ENCODE measurements around the gene PRPF40B.
A peak's percentile ranks its signal among the peaks of the same experiment; 100 is the strongest.

PRPF40B gene

DNA sequence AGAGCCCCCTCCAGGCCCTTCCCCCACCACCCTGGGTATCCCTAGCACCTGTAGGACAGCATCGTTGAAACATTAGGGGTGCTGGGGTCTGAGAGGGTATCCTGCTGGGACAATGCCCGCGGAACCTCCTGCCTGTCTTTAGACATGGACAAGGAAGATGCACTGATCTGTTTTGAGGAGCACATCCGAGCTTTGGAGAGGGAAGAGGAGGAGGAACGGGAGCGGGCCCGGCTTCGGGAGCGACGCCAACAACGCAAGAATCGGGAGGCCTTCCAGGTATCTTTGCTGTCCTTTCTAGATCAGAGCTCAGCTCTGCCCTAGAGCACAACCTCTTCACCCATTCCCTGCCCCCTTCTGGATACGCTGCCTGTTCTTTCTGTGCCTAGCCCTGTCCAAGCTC lies 13.2 kb downstream of the PRPF40B start:
- no peak for DNase-seq (ENCODE audit: low spot score)

- peak; percentile 83 for DNase-seq (ENCODE audit: low spot score)
These were observed 13.8 kb downstream of the PRPF40B start for GRCh38 chr12:49636979-49637755.

GRCh38 chr12:49641748-49642369 lies 18.5 kb downstream of the PRPF40B start:
- no peak for DNase-seq (ENCODE audit: low spot score)

- DNase-seq (ENCODE audit: low spot score) = no peak
These were observed 19.0 kb downstream of the PRPF40B start for GRCh38 chr12:49642370-49642802.

DNA sequence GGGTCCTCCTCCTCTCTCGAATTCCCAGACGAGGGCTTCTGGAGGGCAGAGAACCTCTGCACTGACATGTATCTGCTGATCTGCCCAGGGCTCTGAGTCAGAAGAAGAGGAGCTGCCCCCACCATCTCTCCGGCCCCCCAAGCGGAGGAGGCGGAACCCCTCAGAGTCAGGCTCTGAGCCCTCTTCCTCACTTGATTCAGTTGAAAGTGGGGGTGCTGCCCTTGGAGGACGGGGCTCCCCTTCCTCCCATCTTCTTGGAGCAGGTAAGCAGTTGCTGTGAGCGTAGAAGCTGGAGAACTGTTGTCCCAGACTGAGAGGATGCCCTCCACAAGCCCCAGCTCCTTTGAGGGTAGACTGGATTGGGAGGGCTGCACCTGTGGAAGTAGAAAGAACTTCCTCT lies 19.8 kb downstream of the PRPF40B start:
- no peak for DNase-seq (ENCODE audit: low spot score)

- no peak for DNase-seq (ENCODE audit: low spot score)
These were observed 20.7 kb downstream of the PRPF40B start for GRCh38 chr12:49643961-49644619.

DNA sequence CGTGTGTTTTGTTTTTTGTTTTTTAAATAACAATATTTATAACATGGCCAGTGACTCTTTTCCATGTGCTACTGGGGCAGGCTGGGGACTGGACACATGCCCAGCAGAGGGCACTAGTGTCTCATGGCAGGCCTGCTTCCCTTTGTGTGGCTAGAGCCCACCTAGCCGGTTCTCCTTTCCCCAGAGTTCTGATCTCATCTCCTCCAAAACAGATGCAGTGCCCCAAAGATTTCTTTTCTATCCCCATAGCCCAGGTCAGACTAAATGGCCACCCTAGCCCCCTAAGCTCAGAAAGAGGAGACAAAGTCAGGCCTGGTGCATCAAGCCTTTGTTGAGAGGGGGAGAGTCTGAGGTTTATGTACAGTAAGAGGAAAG lies 21.2 kb downstream of the PRPF40B start:
- peak; percentile 91 for DNase-seq (ENCODE audit: low spot score)

DNA sequence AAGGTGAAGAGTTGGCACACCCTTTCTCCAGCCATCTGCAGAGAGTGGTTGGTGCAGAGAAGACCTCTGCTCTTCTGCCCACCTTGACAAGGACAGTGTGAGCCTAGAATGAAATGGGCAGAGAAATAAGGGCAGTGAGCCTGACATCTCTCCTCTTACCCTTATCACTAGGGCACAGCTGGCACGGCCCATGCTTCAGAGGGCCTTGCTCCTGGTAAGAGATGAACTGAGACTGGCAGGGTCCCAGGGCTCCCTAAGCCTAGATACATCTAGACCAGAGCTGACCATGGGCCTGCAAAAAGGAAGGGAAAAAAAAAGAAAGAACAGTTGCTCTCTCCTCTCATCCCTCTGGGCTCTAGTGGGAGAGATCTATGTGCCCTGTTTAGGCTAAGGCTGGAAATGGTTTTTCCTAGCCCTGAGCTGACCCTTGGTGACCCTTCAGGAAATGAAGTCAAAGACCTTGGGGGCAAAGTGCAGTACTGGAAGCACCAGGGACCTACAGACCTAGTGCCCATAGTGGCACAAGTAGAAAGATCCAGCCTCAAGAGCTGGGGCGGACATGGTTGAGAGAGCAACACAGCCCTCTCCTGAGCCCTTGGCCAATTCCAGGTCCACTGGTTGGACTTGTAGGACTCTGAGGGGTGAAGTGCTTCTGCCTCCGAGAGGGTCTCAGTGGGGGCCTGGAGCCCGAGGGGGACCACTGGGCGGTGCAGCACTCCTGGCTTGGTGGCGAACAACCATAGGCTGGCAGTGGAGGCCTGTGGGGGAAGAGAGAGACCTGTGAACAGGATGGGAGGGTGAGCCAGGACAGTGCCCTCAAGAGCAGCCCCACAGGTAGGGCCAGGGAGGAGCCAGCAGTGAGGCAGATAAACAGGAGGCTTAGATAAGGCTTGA lies 22.0 kb downstream of the PRPF40B start:
- no peak for DNase-seq (ENCODE audit: low spot score)

GRCh38 chr12:49646331-49646830 lies 23.0 kb downstream of the PRPF40B start:
- no peak for DNase-seq (ENCODE audit: low spot score)

- DNase-seq (ENCODE audit: low spot score) = no peak
These were observed 23.7 kb downstream of the PRPF40B start for GRCh38 chr12:49646871-49647654.

GRCh38 chr12:49647827-49648711 lies 24.7 kb downstream of the PRPF40B start:
- DNase-seq (ENCODE audit: low spot score) = peak; percentile 37

DNA sequence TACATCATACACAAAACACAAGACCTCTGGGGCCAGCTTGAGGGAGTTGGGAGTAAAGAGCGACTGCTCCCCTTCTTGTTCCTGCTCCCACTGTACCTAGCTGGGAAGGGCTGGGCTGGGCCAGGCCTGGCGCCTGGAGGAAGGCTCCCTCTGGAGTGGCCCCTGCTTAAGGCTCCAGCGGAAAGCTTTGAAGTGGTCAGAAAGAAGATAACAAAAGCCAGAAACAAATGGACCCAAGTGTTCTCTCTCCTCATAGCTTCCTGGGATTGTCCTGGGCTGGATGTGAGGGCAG lies 25.3 kb downstream of the PRPF40B start:
- no peak for DNase-seq (ENCODE audit: low spot score)

- no peak for DNase-seq (ENCODE audit: low spot score)
These were observed 26.1 kb downstream of the PRPF40B start for GRCh38 chr12:49649445-49649844.

GRCh38 chr12:49649892-49650291 lies 26.5 kb downstream of the PRPF40B start:
- DNase-seq (ENCODE audit: low spot score) = no peak

DNA sequence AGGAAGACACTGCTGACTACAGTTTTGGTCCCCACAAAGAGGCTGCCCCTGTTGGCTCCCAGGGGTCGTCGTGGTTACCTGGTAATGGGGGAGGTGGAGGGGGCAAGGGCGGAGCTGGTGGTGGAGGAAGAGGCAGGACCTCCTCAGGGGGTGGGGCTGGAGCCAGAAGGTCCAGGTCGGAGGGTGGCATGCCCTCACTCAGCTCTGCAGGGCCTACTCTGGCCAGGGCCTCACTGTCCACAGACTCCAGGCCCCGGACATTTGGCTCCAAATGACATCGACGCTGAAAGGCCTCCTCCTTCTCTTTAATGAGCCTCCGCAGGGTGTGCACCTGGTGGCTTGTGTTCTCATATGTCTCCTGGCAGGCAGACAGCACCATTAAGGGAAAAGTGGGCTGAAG lies 28.5 kb downstream of the PRPF40B start:
- DNase-seq (ENCODE audit: low spot score) = peak; percentile 58

GRCh38 chr12:49652921-49653520 lies 29.7 kb downstream of the PRPF40B start:
- DNase-seq (ENCODE audit: low spot score) = no peak

DNA sequence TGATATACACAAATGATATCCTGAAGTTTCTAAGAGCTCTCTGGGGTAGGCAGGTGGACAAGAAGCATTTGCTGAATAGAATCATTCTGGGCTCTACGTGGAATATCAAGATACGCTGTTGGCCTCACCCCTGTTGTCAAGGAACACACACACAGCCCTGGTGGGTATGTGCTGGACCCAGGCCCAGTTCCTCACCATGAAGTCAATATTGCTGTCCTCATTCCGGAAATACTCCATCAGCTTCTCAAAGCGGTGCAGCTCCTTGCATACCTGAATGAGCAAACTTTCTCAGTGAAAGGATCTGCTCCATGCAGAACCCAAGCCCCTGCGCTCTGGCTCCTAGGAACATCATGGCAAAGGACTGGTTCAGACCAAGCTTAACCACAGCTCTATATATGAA lies 31.4 kb downstream of the PRPF40B start:
- DNase-seq (ENCODE audit: low spot score) = no peak

DNA sequence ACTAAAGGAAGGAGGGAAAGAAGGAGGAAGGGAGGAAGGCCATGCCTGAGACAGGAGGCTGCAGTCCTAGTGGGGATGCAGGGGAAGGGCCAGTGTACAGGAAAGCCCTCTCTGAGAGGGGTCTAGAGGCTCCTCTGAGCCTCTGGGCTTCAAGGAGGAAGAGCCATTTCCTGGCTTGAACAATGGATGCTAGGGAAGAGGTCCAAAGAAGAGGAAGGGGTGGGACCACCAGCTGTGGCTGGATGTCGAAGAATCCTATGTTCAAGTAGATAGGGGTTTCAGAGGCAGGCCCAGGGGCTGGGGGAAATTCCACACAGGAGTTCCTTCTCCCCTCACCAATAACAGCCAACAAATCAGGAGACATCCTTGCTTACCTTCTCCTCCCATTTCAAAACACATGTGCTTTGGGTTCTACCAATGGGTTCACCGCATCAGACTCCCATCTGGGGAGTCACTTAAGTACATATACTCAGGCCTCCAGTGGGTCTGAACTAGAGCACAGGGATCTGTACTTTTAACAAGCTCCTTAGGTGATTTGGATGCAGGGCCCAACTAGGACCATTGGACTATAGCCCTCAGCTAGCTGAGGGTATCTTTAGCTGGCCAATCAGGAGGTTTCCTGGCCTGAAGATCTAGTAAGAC lies 32.4 kb downstream of the PRPF40B start:
- no peak for DNase-seq (ENCODE audit: low spot score)

GRCh38 chr12:49658276-49658675 lies 34.9 kb downstream of the PRPF40B start:
- DNase-seq (ENCODE audit: low spot score) = no peak
